ENCODE results near the gene FKBP14.

DNA sequence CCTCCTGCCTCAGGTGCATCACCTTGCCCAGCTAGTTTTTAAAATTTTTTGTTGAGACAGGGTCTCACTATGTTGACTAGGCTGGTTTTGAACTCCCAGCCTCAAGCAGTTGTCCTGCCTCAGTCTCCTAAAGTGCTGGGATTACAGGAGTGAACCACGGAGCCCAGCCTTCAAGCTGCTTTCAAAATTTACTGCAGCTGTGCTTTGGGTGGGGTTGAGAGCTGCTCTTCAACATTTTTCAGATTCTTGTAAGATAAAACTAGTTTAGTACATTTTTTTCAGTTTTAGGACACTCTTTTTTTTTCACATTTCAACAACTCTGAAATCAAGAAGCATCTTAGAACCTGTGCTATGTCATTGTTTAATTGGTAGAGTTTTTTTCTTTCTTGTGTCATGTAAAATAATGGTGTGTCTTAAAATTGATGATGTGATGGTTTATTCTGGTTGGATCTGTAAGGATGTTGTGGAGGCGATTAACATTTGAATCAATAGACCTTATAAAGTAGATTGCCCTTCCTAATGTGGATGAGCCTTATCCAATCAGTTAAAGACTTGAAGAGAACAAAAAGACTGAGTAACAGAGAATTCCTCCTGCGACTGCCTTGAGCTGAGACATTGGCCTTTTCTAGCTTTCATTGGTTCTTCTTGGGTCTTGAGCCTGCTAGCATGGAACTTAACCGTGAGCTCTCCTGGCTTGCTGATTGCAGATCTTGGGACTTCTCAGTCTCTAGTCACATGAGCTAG is 15.2 kb upstream of the FKBP14 start:
- no peak for TF ChIP-seq CTCF (conservative IDR thresholded peaks at IDR 0.05; ENCODE audit: low read depth in 2 of 2)
- no peak for TF ChIP-seq ZNF114 (CRISPR knock-in tag; IDR thresholded peaks at IDR 0.05)
- TF ChIP-seq EZH2 (IDR thresholded peaks at IDR 0.05; ENCODE audit: low read depth, unreplicated experiment) = no peak
- TF ChIP-seq EZH2phosphoT487 (IDR thresholded peaks at IDR 0.05; ENCODE audit: unreplicated experiment) = no peak
